HG03064 (cell line): Measurements from ENCODE around the gene PCDH18.
"Not testable (repeated sequence)": the region's sequence is repeated elsewhere in the genome, so short reads cannot be mapped to it uniquely, and the experiment has no call there.

Source experiments
- ATAC-seq: cut with Tn5 transposase; IDR thresholded peaks from one replicate; pipeline ENCODE4 v1.9.1; 2021; ENCODE audit warnings: low read depth; ENCODE audit not compliant: unreplicated experiment

Gene PCDH18

GRCh38 chr4:137530176-137530575, 2.1 kb downstream of the PCDH18 start:
- no peak for ATAC-seq

GRCh38 chr4:137529432-137529831, 2.9 kb downstream of the PCDH18 start:
- ATAC-seq: no peak

GRCh38 chr4:137528673-137529072, 3.6 kb downstream of the PCDH18 start:
- no peak for ATAC-seq

GRCh38 chr4:137526681-137527080, 5.6 kb downstream of the PCDH18 start:
- ATAC-seq: no peak

- ATAC-seq: no peak
Measured at GRCh38 chr4:137524725-137525369, 7.4 kb downstream of the PCDH18 start.

GRCh38 chr4:137523329-137523728, 9.0 kb downstream of the PCDH18 start:
- ATAC-seq: no peak

- ATAC-seq: no peak
Measured at GRCh38 chr4:137521053-137521452, 11.2 kb downstream of the PCDH18 start.

- no peak for ATAC-seq
Measured at GRCh38 chr4:137519406-137519805, 12.9 kb downstream of the PCDH18 start.

- ATAC-seq: not testable (repeated sequence)
Measured at GRCh38 chr4:137517323-137517722, 15.0 kb downstream of the PCDH18 start.

- no peak for ATAC-seq
Measured at GRCh38 chr4:137514406-137515111, 17.7 kb downstream of the PCDH18 start.

- no peak for ATAC-seq
Measured at GRCh38 chr4:137510557-137511265, 21.6 kb downstream of the PCDH18 start.

- ATAC-seq: no peak
Measured at GRCh38 chr4:137509855-137510282, 22.4 kb downstream of the PCDH18 start.

- no peak for ATAC-seq
Measured at GRCh38 chr4:137502339-137503129, 29.8 kb downstream of the PCDH18 start.

- ATAC-seq: not testable (repeated sequence)
Measured at GRCh38 chr4:137496267-137496666, 36.0 kb downstream of the PCDH18 start.

GRCh38 chr4:137495578-137495977, 36.7 kb downstream of the PCDH18 start:
- no peak for ATAC-seq

GRCh38 chr4:137483313-137483959, 48.9 kb downstream of the PCDH18 start:
- not testable (repeated sequence) for ATAC-seq

GRCh38 chr4:137479657-137480056, 52.6 kb downstream of the PCDH18 start:
- ATAC-seq: not testable (repeated sequence)

GRCh38 chr4:137476345-137476744, 55.9 kb downstream of the PCDH18 start:
- ATAC-seq: no peak

- ATAC-seq: no peak
Measured at GRCh38 chr4:137474711-137475301, 57.5 kb downstream of the PCDH18 start.

GRCh38 chr4:137471895-137472294, 60.4 kb downstream of the PCDH18 start:
- ATAC-seq: no peak
